Activated CD8-positive, alpha-beta memory T cell treated with anti-CD3 and anti-CD28 coated beads, Interleukin-2, amount 10 ng/mL, durations not matched to agents 7 days and 5 days (primary cell): ENCODE data around the gene CRK. TPM values are rescaled to one million over a fixed set of nuclear protein-coding genes. Genes with fewer than 3 reads are reported as not detected.
"Not testable (repeated sequence)": the region's sequence is repeated elsewhere in the genome, so short reads cannot be mapped to it uniquely, and the experiment has no call there.

Experiments used
- ATAC-seq: fragments of 150-1000 bp; cut with Tn5 transposase; one replicate; pipeline ENCODE4 v1.10.0; 2021; ENCODE audit warnings: moderate library complexity
- CTCF ChIA-PET: fragments of 350-600 bp; sonication (Branson Sonifier 250); formaldehyde crosslinking; loops from one replicate; lab custom pipeline; 2021; ENCODE audit warnings: antibody characterized with exemption; lab: Charles Lee
- DNase-seq: peaks from one replicate; pipeline ENCODE4 v3.0.0-alpha.2; 2020
- H3K27ac Mint-ChIP-seq: one replicate; pipeline ENCODE4 v1.8.0; 2021; ENCODE audit warnings: mild to moderate bottlenecking, mixed read lengths
- H3K27me3 Mint-ChIP-seq: one replicate; pipeline ENCODE4 v1.8.0; 2021; ENCODE audit warnings: mixed read lengths
- H3K36me3 Mint-ChIP-seq: one replicate; pipeline ENCODE4 v1.8.0; 2021; ENCODE audit warnings: mild to moderate bottlenecking, mixed read lengths
- H3K4me1 Mint-ChIP-seq: one replicate; pipeline ENCODE4 v1.8.0; 2021; ENCODE audit warnings: mixed read lengths
- H3K4me3 Mint-ChIP-seq: one replicate; pipeline ENCODE4 v1.8.0; 2021; ENCODE audit warnings: mild to moderate bottlenecking, moderate library complexity, mixed read lengths
- H3K9me3 Mint-ChIP-seq: one replicate; pipeline ENCODE4 v1.8.0; 2022; ENCODE audit warnings: low read depth, mixed read lengths
- total RNA-seq, 2 experiments: library from RNA; stranded (reverse); gene quantifications; one replicate each; pipeline ENCODE4 v1.2.3, GENCODE V29; 2021

CRK gene
- total RNA-seq, 2 experiments from 2014 or later, result 18.3 to 20.7 TPM

GRCh38 chr17:1449412-1449967, 6.5 kb downstream of the CRK start:
- Mint-ChIP-seq H3K27me3 (no peaks in the 10 kb centered on the region), H3K4me3 (no peak overlapping the region), H3K9me3 (no peaks in the 10 kb centered on the region), H3K36me3 (peaks cover 21% of the 10 kb centered on the region), H3K4me1 (peaks cover 33% of the 10 kb centered on the region), H3K27ac (no peak overlapping the region)
- CTCF ChIA-PET, result interaction anchor here (0.9 to 1.4 kb wide), 3 partner anchors 60 to 84 kb away, joined by 3 to 5 read pairs (median 3); no protein-coding TSS in a partner anchor
- no peak for DNase-seq
- ATAC-seq, result no peak

DNA sequence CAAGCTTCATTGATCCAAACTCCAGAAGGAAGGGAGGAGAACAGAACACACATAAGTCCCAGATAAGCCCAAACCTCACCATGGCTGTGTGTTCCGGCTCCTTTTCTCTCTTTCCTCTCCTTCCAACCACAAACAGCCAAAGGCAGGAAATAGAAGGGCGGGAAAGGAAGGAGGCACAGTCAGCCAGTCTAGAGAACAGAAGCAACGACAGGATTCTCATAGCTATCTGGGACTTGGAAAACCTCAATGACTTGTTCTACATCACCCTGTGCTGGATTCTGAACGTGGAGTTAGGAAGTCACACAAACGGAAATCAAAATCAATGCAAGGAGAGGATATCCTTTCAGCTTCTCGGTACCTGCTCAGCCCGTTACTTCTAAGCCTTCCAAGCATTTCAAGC, 9.0 kb downstream of the CRK start:
- DNase-seq (no peak), ATAC-seq (no peak)
- Mint-ChIP-seq H3K4me3 (no peak overlapping the region), H3K27me3 (no peaks in the 10 kb centered on the region), H3K27ac (no peak overlapping the region), H3K9me3 (no peaks in the 10 kb centered on the region), H3K4me1 (peaks cover 17% of the 10 kb centered on the region), H3K36me3 (peaks cover 12% of the 10 kb centered on the region)
- CTCF ChIA-PET, result interaction anchor here (0.7 to 1.1 kb wide), 2 partner anchors 31 to 82 kb away, joined by 3 to 4 read pairs; no protein-coding TSS in a partner anchor

GRCh38 chr17:1446201-1446600, 9.8 kb downstream of the CRK start:
- H3K27me3 Mint-ChIP-seq, result no peaks in the 10 kb centered on the region
- DNase-seq (no peak), ATAC-seq (no peak)
- H3K4me3 Mint-ChIP-seq, result no peak overlapping the region
- H3K9me3 Mint-ChIP-seq, result no peaks in the 10 kb centered on the region
- CTCF ChIA-PET, result no interaction called here
- peaks cover 13% of the 10 kb centered on the region for H3K4me1 Mint-ChIP-seq
- H3K36me3 Mint-ChIP-seq, result peaks cover 10% of the 10 kb centered on the region
- H3K27ac Mint-ChIP-seq, result no peak overlapping the region

DNA sequence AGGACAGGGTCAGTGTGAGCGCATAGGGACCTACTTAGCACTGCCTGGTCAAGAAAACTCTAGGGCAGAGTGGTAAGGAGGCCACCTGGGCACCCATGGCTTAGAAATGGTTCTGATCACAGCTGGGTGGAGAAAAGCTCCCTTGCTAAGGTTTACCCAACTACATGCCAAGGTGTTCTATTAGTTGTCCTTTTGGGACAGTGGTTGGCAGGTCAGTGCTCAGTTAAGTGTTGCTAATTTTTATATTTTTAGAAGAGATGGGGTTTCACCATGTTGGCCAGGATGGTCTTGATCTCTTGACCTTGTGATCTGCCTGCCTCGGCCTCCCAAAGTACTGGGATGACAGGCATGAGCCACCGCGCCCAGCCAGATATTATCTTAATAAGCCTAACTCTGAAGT, 10.3 kb downstream of the CRK start:
- H3K9me3 Mint-ChIP-seq, H3K27me3 Mint-ChIP-seq, H3K36me3 Mint-ChIP-seq, H3K4me3 Mint-ChIP-seq, H3K27ac Mint-ChIP-seq, DNase-seq, CTCF ChIA-PET, ATAC-seq: not testable (repeated sequence)
- peaks cover 13% of the 10 kb centered on the region for H3K4me1 Mint-ChIP-seq

DNA sequence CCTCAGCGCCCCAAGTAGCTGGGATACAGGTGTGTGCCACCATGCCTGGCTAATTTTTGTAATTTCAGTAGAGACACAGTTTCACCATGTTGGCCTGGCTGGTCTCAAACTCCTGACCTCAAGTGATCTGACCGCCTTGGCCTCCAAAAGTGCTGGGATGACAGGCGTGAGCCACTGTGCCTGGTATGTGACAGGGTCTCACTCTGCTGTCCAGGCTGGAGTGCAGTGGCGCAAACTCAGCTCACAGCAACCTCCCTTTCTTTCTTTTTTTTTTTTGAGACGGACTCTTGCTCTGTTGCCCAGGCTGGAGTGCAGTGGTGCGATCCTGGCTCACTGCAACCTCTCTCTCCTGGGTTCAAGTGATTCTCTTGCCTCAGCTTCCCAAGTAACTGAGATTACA, 13.3 kb downstream of the CRK start:
- not testable (repeated sequence) for H3K36me3 Mint-ChIP-seq, H3K27ac Mint-ChIP-seq, H3K9me3 Mint-ChIP-seq, H3K4me3 Mint-ChIP-seq, ATAC-seq, DNase-seq, H3K4me1 Mint-ChIP-seq, H3K27me3 Mint-ChIP-seq
- CTCF ChIA-PET, result interaction anchor here (1.5 kb wide), 1 partner anchor 11 kb away, joined by 4 read pairs; no protein-coding TSS in a partner anchor

- no peaks in the 10 kb centered on the region for H3K27me3 Mint-ChIP-seq
- CTCF ChIA-PET, result no interaction called here
- no peaks in the 10 kb centered on the region for H3K9me3 Mint-ChIP-seq
- DNase-seq, result no peak
- ATAC-seq, result no peak
- H3K4me3 Mint-ChIP-seq, result no peak overlapping the region
- H3K36me3 Mint-ChIP-seq, result peaks cover 2% of the 10 kb centered on the region
- H3K4me1 Mint-ChIP-seq, result peaks cover 7% of the 10 kb centered on the region
- no peak overlapping the region for H3K27ac Mint-ChIP-seq
Observed at GRCh38 chr17:1442187-1442586, 13.8 kb downstream of the CRK start.

GRCh38 chr17:1440921-1441320, 15.1 kb downstream of the CRK start:
- H3K4me3 Mint-ChIP-seq, result no peak overlapping the region
- CTCF ChIA-PET, result no interaction called here
- peaks cover 5% of the 10 kb centered on the region for H3K4me1 Mint-ChIP-seq
- no peaks in the 10 kb centered on the region for H3K27me3 Mint-ChIP-seq
- ATAC-seq (no peak), DNase-seq (no peak)
- H3K36me3 Mint-ChIP-seq, result peaks cover 10% of the 10 kb centered on the region
- H3K27ac Mint-ChIP-seq, result no peak overlapping the region
- no peaks in the 10 kb centered on the region for H3K9me3 Mint-ChIP-seq

- CTCF ChIA-PET, result no interaction called here
- Mint-ChIP-seq H3K4me3 (no peak overlapping the region), H3K4me1 (peaks cover 5% of the 10 kb centered on the region), H3K27me3 (no peaks in the 10 kb centered on the region), H3K9me3 (no peaks in the 10 kb centered on the region), H3K27ac (no peak overlapping the region), H3K36me3 (peaks cover 23% of the 10 kb centered on the region)
- DNase-seq, result no peak
- ATAC-seq, result no peak
Observed at GRCh38 chr17:1438593-1439083, 17.4 kb downstream of the CRK start.

- no peak for DNase-seq
- H3K9me3 Mint-ChIP-seq, result no peaks in the 10 kb centered on the region
- H3K27me3 Mint-ChIP-seq, result no peaks in the 10 kb centered on the region
- peaks cover 19% of the 10 kb centered on the region for H3K4me1 Mint-ChIP-seq
- no peak for ATAC-seq
- H3K27ac Mint-ChIP-seq, result no peak overlapping the region
- H3K36me3 Mint-ChIP-seq, result peaks cover 38% of the 10 kb centered on the region
- H3K4me3 Mint-ChIP-seq, result no peak overlapping the region
- CTCF ChIA-PET, result interaction anchor here (0.7 kb wide), 1 partner anchor 219 kb away, joined by 3 read pairs; no protein-coding TSS in a partner anchor
Observed at GRCh38 chr17:1435326-1435725, 20.7 kb downstream of the CRK start.

- peaks cover 38% of the 10 kb centered on the region for H3K36me3 Mint-ChIP-seq
- no peak overlapping the region for H3K27ac Mint-ChIP-seq
- no peak overlapping the region for H3K4me3 Mint-ChIP-seq
- peaks cover 18% of the 10 kb centered on the region for H3K4me1 Mint-ChIP-seq
- no peaks in the 10 kb centered on the region for H3K27me3 Mint-ChIP-seq
- no peak for ATAC-seq
- H3K9me3 Mint-ChIP-seq, result no peaks in the 10 kb centered on the region
- no peak for DNase-seq
- CTCF ChIA-PET, result interaction anchor here (0.7 kb wide), 1 partner anchor 173 kb away, joined by 3 read pairs; no protein-coding TSS in a partner anchor
Observed at GRCh38 chr17:1434150-1434549, 21.9 kb downstream of the CRK start.

DNA sequence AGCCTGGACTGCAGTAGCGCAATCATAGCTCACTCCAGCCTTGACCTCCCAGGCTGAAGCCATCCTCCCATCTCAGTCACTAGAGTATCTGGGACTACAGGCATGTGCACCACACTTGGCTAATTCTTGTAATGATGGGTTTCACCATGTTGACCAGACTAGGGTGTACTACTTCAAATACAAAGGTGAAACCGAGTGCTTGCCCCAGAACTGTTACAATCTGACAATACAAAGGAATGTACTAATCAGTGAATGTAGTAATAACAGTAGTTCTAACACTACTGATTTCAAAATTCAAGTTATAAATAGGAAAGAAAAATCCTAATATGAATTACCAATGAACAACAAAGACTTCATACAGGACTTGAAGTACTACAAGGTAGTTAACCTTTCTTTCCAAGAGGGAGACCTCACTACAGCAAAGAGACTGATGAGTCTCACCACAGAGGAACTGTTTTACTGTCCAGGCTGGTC, 24.4 kb downstream of the CRK start:
- Mint-ChIP-seq H3K9me3 (no peaks in the 10 kb centered on the region), H3K4me1 (peaks cover 14% of the 10 kb centered on the region), H3K36me3 (peaks cover 38% of the 10 kb centered on the region), H3K27ac (no peak overlapping the region), H3K4me3 (no peak overlapping the region), H3K27me3 (no peaks in the 10 kb centered on the region)
- CTCF ChIA-PET, result interaction anchor here (1.7 kb wide), 1 partner anchor 66 kb away, joined by 5 read pairs; no protein-coding TSS in a partner anchor
- peak; percentile 39 for ATAC-seq
- DNase-seq, result no peak

DNA sequence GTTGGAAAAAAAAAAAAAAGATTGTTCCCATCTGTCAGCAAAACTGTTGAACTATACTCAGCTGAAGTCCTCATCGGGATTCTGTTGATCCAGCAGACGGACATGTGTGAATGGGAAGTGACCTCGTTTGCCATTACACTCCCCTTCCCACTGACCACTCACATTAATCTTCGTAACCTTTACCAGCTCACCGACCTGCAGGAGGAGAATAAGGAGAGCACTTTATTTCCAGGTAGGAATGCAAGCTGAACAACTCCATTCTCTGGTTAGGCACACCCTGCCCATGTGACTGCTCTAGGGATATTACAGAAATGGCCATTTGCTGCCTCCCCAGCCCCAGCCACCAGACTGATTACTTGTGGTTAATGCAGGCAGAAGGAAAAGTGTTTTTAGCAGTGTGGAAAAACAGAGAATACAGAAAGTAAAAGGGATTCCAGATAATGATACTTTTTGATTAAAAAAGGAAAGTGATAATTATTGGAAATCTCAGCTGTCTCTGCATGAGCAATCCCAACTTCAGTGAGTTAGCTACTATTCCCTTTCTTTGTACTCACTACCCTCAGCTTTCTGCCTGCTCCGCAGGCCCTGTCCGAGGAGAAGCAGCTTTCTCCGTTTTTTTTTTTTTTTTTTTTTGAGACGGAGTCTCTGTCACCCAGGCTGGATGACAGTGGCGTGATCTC, 32.4 kb downstream of the CRK start:
- H3K4me3 Mint-ChIP-seq, result no peak overlapping the region
- H3K9me3 Mint-ChIP-seq, result no peaks in the 10 kb centered on the region
- DNase-seq (no peak), ATAC-seq (no peak)
- H3K27me3 Mint-ChIP-seq, result no peaks in the 10 kb centered on the region
- peak overlapping the region; percentile 42 for H3K27ac Mint-ChIP-seq
- peaks cover 33% of the 10 kb centered on the region for H3K36me3 Mint-ChIP-seq
- CTCF ChIA-PET, result interaction anchor here (0.7 to 1.5 kb wide), 3 partner anchors 58 to 207 kb away, joined by 3 read pairs; no protein-coding TSS in a partner anchor
- peaks cover 2% of the 10 kb centered on the region for H3K4me1 Mint-ChIP-seq

- H3K27me3 Mint-ChIP-seq, result no peaks in the 10 kb centered on the region
- peaks cover 2% of the 10 kb centered on the region for H3K4me1 Mint-ChIP-seq
- no peak for DNase-seq
- no peak overlapping the region for H3K27ac Mint-ChIP-seq
- H3K36me3 Mint-ChIP-seq, result peaks cover 34% of the 10 kb centered on the region
- CTCF ChIA-PET, result interaction anchor here (1.4 to 1.5 kb wide), 2 partner anchors 58 to 207 kb away, joined by 3 read pairs; no protein-coding TSS in a partner anchor
- no peaks in the 10 kb centered on the region for H3K9me3 Mint-ChIP-seq
- no peak for ATAC-seq
- no peak overlapping the region for H3K4me3 Mint-ChIP-seq
Observed at GRCh38 chr17:1422885-1423284, 33.1 kb downstream of the CRK start.
